NB4 (cell line): ENCODE results near the gene NFKBIE.
"Not testable (repeated sequence)": the region's sequence is repeated elsewhere in the genome, so short reads cannot be mapped to it uniquely, and the experiment has no call there.

Experiments used
- DNase-seq: peaks from one replicate; pipeline ENCODE4 v3.0.0; 2010; ENCODE audit warnings: low read depth
- H3K4me3 ChIP-seq: one replicate; pipeline ENCODE4 v1.5.1; 2011; ENCODE audit warnings: mild to moderate bottlenecking, low read depth, low read length, moderate library complexity
- MYC ChIP-seq: IDR thresholded peaks from 2 replicates; pipeline ENCODE4 v1.6.1; 2011; ENCODE audit warnings: low read depth, low read length
- POLR2A ChIP-seq: IDR thresholded peaks from 2 replicates; pipeline ENCODE4 v1.6.1; 2011; ENCODE audit warnings: mild to moderate bottlenecking; ENCODE audit not compliant: insufficient read length; ENCODE audit errors: extremely low read depth
- TF ChIP-seq, protein P1 (sequence below): IDR thresholded peaks from one replicate; pipeline ENCODE4 v1.5.1; 2012; ENCODE audit warnings: low read depth, low read length
- TF ChIP-seq, protein P2 (sequence below): IDR thresholded peaks from 2 replicates; pipeline ENCODE4 v1.6.1; 2011; ENCODE audit warnings: low read depth, low read length

Gene NFKBIE

GRCh38 chr6:44232676-44233566 lies 32.4 kb downstream of the NFKBIE start:
- H3K4me3 ChIP-seq = no peak overlapping the region
- no peak for DNase-seq
- no peak for TF ChIP-seq MYC
- TF ChIP-seq POLR2A = no peak
- TF ChIP-seq, protein P1, sequence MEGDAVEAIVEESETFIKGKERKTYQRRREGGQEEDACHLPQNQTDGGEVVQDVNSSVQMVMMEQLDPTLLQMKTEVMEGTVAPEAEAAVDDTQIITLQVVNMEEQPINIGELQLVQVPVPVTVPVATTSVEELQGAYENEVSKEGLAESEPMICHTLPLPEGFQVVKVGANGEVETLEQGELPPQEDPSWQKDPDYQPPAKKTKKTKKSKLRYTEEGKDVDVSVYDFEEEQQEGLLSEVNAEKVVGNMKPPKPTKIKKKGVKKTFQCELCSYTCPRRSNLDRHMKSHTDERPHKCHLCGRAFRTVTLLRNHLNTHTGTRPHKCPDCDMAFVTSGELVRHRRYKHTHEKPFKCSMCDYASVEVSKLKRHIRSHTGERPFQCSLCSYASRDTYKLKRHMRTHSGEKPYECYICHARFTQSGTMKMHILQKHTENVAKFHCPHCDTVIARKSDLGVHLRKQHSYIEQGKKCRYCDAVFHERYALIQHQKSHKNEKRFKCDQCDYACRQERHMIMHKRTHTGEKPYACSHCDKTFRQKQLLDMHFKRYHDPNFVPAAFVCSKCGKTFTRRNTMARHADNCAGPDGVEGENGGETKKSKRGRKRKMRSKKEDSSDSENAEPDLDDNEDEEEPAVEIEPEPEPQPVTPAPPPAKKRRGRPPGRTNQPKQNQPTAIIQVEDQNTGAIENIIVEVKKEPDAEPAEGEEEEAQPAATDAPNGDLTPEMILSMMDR = no peak
- TF ChIP-seq, protein P2, sequence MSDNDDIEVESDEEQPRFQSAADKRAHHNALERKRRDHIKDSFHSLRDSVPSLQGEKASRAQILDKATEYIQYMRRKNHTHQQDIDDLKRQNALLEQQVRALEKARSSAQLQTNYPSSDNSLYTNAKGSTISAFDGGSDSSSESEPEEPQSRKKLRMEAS = no peak

- not testable (repeated sequence) for DNase-seq
Measured at GRCh38 chr6:44231426-44231825, 33.9 kb downstream of the NFKBIE start.

DNA sequence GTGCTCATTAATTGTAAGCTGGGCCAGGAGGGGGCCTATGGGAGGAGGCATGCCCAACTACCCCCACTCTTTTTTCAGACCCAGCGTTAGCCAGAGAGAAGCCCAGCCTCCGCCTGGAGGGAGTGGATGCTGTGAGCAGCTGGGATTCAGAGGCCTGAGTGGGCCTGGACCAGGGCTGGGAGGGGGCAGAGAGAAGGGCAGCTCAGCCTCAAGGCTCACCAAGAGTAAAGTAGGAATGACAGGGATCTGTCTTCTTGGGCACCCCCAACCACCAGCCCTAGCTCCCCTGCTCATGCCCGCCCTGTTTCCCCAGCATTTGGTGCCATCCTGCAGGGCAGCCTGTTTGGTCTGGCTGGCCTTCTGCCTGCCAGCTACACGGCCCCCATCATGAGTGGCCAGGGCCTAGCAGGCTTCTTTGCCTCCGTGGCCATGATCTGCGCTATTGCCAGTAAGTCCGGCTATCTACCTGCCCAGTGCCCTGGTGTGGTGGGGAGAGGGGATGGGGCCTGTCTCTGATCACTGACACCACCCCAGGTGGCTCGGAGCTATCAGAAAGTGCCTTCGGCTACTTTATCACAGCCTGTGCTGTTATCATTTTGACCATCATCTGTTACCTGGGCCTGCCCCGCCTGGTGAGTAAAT lies 35.2 kb downstream of the NFKBIE start:
- H3K4me3 ChIP-seq = no peak overlapping the region
- no peak for DNase-seq
- TF ChIP-seq MYC = no peak
- no peak for TF ChIP-seq POLR2A
- TF ChIP-seq, protein P1 = no peak
- TF ChIP-seq, protein P2 = no peak

More at GRCh38 chr6:44231426-44231825, 33.9 kb downstream of the NFKBIE start:
- not testable (repeated sequence) for H3K4me3 ChIP-seq

DNA sequence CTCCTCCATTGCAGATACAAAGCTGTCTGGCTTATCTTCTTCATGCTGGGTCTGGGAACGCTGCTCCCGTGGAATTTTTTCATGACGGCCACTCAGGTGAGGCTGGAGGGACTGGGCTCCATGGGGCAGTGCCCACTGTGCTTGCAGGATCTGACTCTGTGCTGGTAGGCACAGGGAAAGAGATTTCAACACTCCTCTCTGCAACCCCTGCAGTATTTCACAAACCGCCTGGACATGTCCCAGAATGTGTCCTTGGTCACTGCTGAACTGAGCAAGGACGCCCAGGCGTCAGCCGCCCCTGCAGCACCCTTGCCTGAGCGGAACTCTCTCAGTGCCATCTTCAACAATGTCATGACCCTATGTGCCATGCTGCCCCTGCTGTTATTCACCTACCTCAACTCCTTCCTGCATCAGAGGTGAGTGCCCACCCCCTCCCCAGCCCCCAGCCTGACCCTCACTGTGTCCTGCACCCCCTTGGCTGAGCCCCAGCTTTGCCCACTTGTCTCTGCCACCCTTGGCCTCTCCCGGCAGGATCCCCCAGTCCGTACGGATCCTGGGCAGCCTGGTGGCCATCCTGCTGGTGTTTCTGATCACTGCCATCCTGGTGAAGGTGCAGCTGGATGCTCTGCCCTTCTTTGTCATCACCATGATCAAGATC lies 35.8 kb downstream of the NFKBIE start:
- H3K4me3 ChIP-seq = no peak overlapping the region
- TF ChIP-seq MYC = no peak
- TF ChIP-seq, protein P1 = no peak
- DNase-seq = no peak

DNA sequence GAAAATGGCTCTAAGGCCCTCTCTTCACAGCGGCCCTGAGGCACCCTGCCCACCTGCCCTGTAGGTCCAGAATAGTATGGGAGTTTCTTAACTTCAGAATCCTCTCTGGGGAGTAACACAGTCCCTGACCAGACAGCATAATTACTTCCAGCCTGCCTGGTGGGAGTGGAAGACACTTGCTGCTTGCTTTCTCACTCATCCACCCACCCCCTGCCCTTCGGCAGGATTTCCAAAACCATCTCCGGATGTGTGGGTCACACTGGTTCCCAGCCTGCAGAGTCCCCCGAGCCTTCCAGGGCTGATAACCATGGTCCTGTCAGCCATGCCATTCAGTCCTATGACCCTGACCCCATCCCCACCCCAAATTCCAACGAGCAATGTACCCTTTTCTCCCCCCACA lies 36.5 kb downstream of the NFKBIE start:
- DNase-seq = no peak
- no peak overlapping the region for H3K4me3 ChIP-seq
- no peak for TF ChIP-seq MYC
- TF ChIP-seq, protein P1 = no peak
- TF ChIP-seq, protein P2 = no peak
- no peak for TF ChIP-seq POLR2A

DNA sequence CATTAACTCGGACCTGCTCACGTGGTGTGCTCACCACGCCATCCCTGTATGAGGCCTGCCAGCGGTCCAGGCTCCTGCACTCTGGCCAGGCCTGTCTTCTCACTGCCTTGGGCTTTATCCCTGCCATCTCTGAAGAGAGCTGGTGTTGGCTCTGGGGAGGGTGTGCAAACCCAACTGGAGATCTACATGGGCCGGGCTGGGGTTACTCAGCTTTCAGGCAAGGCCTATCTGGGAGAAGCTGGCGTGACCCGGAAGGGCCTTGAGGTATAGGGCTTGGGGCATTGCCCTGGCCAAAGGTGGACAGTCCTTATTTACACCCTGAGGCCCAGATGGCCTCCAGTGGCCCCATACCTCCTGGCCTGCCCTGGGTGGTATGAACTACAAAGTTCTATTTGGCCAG lies 36.9 kb downstream of the NFKBIE start:
- TF ChIP-seq POLR2A = no peak
- TF ChIP-seq, protein P1 = no peak
- TF ChIP-seq, protein P2 = no peak
- TF ChIP-seq MYC = no peak
- no peak for DNase-seq
- no peak overlapping the region for H3K4me3 ChIP-seq
